EH (cell line): ENCODE results near the gene LMTK2.
A peak's percentile ranks its signal among the peaks of the same experiment; 100 is the strongest.

Source experiments
- DNase-seq: peaks from one replicate; pipeline ENCODE4 v3.0.0-alpha.2; 2015; ENCODE audit warnings: low read depth

The LMTK2 gene

DNA sequence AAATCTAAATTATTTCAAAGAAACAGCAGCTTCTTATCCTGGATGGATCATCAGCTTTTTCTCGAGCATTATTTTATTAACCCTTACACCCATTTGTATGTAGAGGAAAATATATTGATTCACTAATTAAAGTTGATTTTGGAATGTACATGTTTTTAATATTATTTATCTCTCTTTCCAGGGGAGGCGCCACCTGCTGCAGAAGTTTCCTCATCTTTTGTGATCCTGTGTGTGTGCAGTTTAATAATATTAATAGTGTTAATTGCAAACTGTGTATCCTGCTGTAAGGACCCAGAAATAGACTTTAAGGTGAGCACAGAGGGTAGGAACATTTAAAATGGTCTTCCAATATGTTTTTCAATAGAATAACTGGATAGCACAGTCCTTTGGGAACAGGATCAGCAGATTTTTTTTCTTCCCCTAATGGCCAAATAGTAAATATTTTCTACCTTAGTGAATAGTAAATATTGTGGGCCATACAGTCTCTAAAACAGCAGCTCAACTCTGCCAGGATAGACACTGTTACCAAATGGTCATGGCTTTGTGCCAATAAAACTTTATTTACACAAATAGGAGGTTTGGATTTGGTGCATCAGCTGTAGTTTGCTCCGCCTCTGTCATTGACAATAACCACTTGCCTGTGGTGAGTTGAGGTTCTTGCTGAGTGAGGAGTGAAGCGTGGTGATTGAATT, 30.6 kb downstream of the LMTK2 start:
- DNase-seq, result no peak

DNA sequence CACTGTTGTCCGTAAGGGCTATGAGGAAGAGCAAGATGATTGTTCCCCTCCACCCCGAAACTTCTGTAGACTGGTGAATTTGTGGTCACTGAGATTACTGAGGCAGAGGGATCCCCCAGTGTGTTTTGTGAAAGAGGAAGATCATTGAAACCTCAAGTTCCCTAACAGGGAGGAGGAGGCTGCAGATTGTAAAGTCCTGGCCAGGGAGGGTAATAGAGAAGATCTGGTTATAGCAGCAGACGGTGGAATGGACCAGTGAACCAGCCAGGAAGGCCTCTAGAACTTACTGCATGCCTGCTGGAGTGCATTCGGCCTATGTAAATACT, 31.1 kb downstream of the LMTK2 start:
- no peak for DNase-seq

DNA sequence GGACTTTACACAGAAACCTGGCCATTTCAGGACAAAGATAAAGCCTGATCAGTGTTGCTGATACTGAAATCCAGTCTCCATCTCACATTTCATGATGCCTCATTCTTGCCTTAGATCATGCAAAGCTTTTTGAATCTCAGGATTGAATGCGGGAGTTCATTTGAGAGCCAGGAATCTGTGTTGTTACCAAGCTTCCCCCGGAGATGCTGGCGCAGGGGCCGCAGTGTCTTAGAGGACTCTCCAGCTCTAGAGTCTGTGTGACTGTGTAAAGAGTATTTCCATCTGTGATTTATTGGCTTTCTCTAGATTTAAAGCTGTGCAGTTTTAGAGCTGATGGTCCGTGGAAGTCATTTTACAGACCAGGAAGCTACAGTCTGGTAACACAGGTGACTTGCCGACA, 32.0 kb downstream of the LMTK2 start:
- no peak for DNase-seq

DNA sequence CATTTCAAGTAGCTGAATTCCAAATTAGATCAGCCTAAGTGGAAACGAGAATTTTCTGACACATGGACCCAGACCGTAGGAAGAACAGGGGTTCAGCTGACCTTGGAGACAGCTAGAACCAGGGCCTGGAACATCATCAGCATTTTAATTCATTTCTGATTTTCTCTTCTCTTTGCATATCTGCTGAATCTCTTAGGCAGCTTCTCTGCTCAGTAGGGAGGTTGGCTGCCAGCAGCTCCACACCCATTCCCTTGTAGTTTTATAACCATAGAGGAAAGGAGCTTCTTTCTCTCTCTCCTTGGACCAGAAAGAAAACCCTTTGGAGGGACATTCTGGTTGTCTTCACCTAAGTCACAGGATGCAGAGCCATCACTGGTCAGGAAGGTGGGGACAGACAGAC, 36.0 kb downstream of the LMTK2 start:
- DNase-seq, result no peak

DNA sequence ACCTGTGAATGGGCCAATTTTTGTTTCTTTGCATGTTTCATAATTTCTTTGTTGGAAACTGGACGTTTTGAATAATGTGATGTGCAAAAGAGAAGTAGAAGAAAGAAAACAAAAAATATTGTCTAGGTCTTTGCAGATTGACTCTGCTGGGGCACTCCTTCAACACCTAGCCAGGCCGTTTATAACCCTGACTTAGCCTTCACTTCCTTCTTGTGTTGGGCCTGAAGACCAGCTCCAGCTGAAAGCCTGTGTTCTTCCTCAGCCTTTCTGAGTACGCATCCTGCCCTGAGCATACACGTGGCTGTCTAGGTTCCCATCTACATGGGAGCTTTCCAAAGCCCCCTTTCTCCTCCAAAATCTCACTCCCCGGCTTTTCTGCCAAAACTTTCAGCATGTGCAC, 41.9 kb downstream of the LMTK2 start:
- no peak for DNase-seq

DNA sequence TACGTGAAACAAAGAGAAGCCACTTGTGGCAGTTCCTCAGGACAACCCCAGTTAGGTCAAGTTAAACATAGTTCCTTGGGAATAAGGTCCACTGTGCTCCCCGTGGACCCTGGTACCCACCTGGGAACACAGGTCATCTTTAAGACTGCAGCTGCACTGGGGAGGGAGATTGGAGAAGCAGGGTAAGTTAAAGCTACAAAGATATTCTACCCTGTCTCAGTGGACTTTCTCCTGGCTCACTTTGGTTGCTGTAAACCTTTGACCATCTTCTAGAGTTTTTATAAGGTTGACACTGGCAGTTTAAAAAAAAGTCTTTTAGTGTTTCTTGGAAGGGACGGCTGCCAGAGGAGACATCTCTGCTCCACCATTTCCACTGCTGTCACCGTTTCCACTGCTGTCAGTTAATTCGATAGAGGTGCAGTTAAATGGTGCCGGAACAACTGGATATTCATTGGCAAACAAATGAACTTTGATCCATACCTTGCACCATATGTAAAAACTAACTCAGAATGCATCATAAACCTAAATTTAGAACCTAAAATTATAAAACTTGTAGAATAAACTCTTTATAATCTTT, 42.5 kb downstream of the LMTK2 start:
- DNase-seq, result no peak

DNA sequence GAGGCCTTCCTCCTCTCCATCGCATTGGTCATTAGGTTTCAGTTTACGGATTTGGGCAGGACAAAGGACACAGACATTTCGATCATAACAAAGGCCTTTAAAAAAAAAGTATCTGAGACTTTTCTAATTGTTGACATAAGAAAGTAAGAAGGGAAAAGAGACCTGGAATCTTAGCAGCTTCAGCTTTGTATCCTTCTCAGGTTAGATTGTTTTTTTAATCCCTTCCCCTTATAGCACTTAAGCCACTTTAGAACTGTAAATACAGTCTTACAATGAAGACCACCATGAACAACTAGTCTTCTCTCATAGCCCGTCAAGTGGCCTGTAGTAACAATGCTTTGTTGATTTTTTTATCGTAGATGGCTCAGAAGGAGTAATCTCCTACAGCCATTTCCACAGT, 45.2 kb downstream of the LMTK2 start:
- DNase-seq, result no peak

DNA sequence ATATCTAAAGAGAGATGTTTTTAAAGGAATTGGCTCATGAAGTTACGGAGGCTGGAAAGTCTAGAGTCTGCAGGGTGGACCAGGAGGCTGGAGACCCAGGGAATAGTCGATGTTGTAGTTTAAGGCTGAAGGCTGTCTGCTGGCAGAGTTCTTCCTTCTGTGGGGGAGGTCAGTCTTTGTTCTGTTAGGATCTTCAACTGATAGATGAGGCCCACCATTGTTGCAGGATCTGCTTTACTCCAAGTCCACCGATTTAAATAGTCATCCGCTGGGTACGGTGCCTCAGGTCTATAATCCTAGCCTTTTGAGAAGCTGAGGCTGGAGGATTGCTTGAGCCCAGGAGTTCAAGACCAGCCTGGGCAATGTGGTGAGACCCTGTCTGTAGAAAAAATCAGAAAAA, 50.0 kb downstream of the LMTK2 start:
- no peak for DNase-seq

DNA sequence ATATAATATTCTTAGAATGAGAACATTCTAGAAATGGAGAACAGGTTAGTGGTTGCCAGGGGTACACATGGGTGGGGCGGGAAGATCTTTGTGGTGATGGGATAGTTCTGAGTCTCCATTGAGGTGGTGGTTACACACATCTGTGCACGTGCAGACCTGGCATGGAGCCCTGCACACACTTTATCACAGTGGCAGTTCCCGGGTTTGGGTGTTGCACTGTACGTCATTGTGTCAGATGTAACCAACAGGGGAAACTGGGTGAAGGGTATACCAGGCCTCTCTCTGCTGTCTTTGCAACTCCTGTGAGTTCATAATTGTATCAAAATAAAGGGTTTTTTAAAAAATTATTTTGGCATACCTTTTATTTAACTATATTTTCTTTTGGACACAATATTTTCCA, 51.1 kb downstream of the LMTK2 start:
- DNase-seq, result no peak

DNA sequence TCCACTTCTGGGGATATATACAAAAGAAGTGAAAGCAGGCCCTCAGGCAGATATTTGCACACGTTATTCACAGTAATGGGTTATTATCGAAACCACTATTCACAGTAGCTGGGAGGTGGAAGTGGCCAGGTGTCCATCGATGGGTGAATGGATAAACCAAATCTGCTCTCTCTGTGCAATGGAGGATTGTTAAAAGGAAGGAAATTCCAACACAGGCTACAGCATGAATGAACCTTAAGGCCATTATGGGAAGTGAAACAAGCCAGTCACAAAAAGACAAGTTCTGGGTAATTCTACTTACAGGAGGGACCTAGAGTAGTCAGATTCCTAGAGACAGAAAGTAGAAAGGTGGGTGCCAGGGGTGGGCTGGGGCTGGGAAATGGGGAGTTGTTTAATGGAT, 56.1 kb downstream of the LMTK2 start:
- DNase-seq, result no peak

DNA sequence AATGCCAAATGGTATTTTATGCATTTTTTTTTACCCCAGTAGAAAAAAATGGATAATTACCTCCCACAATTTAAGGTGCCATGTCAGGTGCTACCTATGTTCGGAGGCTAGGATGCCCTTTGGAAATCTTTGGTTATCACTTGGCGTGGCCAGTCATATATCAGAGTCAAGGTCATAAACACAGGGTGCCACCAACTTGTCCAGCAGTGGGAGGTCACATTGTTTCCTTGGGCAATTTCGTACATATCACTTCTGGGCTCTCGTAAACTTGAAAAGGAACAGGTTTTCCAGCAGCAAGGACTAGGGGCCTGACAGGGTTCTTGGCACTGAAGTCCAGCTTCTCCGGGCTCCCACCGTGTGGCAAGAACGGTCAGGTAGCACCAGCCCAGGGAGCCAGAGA, 56.6 kb downstream of the LMTK2 start:
- DNase-seq, result no peak

DNA sequence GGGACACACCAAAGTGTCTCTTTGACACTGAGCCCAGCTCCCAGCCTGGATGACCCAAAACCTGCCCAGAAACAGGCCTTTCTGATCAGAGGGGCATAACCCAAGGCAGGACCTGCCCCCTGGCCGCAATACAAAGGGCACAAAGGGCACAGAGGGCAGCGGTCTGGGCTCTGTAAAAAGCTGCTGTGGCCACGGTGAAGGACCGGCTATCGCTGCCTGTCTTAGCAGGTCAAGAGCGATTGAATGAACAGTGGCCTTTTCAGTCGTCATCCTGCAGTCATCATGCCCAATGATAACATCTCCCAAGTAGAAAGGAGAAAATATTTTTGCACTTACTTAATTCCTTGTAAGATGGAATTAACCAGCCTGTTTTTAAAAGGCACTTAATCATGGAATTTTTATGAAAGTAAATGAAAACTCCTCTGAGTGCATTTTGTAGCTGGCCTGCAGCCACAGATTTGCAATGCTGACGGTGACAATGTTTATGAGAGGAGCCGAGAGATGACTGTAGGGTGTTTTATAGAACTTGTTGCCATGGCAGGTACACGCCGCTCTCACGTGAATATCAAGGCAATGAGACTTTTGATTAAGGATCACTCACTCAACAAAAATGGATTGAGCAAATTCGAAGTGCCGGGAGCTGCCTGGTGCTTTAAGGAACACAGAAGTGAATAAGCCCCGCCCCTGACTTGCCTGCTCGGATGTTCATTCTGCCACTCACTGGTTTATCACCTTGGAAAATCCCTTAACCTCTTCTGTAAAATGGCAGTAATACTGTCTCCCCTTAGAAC, 57.2 kb downstream of the LMTK2 start:
- DNase-seq, result peak; percentile 90

DNA sequence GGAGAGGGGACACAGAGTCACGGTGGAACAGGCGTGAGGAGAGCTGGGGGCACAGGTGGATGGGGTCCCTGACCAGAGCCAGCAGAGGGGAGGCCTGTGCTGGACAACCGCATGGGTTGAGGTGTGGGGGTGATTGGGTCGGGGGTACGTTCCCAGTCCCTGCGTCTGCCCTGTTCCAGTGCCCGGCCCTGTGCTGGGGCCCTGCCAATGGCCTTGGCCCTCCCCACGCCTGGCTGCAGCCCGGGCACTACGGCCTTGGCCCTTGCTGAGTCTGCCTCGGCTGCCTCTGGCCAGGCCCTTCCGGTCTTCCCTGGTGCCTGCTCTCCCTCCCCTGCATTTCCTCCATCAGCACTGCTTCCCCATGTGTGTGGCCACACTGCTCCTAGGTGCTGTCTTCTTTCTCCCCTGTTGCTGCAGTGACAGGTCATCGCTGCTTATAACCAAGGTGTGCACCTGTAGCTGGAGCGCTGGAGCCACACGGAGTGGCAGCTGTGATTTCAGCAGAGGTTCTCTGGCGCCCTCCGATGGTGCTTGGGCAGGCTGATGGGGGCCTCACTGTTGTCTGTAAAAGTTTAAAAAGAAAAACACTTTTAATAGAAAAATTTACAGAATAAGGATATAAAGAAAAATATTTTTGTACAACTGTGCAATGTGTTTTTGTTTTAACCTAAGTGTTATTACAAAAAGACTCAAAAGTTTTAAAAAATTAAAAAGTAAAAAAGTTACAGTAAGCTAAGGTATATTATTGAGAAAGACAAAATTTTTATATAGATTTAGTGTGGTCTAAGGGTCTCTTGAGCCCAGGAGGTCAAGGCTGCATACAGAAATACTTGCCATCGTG, 59.4 kb downstream of the LMTK2 start:
- peak; percentile 31 for DNase-seq

DNA sequence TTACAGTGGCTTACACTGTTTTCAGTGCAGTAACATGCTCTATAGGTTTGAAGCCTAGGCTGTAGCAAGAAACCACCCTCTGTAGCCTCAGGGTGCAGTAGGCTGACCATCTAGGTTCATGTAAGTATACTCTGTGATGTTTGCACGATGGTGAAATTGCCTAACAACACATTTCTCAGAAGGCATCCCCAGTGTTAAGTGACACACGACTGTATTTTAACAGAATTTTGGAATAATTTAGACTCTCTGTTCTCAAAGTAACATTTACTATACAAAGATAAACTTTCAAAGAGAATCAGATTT, 60.0 kb downstream of the LMTK2 start:
- no peak for DNase-seq

DNA sequence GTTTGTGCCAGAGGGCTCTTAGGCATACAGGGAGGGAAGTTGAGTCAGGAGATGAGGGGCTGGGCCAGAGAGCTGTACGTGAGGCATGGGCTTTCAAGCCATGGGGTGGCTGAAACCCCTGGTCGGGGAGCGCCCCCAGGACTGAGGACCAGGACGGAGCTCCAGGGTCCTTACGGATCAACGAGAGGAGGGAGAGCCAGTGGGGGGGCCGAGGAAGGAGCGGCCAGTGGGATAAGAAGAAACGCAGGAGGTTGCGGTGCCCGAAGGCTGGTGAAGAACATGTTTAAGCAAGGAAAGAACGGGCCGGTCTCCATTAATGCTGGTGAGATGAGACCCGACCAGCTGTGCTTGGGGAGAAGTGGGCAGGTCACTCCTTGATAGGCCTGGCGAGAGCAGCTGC, 61.0 kb downstream of the LMTK2 start:
- no peak for DNase-seq

DNA sequence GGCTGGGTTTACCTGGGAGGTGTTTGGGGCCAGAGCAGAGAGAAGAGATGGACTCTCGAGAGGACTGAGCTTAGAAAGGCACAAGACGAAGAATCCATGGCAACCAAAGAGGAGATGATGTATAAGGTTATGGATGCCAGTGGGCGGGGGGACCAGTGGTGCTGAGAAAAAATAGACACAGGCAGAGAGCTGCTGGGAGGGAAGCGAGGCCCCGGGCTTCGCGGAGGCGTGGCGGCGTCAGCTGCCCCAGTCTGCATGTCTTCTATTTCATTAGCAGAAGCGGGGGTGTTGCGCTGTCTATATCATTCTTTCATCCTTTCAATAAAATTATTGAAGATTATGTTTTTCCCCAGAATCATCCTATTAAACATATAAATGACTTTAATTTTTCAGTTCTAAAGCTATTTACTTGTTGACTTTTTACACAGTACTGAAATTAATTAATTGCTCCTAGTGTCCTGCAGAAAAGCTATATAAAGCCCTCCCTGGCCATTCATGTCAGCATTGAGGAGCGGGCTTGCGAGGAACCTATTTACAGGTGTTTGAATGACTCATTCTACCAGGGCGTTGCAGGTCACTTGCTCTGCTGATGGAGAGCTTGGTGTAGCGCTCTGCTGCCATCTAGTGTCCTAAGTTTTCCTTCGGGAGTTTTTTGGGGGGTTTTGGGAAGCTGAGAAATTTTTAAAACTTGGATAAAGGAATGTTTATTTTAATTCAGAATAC, 61.7 kb downstream of the LMTK2 start:
- peak; percentile 64 for DNase-seq

DNA sequence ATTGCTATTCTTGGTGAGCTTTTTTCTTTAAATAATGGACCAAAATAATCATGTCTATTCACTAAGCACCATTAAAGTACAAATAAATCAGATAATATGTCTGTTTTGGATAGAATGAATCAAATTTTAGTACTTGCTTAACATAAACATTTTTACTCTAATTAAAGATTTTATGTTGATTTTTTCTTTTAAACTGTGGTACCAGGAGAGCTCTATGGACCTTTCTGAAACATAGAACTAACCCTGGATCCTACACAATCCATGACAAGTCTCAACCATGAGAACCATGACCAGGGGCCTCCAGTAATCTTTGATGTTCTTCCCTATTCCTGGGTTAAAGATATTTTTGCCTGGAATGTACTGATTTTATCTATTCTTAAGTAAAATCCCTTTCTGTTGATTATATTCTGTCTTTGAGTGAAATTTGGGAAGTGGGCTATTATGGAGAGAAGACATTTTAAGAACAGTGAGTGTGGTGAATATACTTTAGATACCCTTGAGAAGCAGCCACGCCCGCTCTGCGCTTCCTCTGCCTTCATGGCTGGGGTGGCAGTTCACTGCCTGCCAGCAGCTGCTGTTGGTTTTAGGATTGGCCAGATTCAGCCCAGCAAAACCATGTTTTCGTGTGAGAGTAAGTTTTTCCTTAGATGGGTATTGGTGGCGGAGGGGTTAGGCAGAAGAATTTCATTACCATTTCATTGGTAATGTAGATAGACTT, 62.4 kb downstream of the LMTK2 start:
- DNase-seq, result no peak

DNA sequence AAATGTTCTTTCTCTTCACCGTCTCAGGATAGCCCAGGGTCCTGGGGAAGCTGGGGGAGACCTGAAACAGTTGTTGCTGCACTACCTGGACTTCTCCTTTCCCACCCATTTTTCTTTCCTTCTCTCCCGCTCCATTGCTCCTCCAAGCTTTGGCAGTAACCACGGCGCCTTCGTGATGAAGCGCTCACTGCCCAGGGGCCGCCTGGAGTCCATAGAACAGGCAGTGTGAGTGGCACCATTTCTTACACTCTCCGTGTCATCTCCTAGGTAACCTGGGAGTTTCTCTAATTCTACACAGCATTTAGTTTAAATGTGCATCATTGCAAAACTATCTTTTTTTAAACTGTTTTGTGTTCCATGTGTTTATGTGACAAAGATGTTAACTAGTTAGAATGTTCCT, 64.3 kb downstream of the LMTK2 start:
- DNase-seq, result no peak

DNA sequence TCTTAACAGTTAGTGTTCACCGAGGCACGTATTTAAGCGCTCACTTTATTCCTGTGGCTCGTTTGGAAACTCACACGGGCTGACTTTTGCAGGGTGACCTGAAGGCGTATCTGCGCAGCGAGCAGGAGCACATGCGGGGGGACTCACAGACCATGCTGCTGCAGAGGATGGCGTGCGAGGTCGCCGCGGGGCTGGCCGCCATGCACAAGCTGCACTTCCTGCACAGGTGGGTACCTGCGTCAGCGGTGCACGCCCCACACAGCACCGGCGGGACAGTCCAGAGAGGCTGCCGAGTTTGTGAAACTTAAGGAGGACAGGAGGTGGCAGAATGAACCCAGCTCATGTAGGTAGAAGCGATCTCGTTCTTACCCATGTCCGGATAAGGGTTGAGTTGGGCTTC, 64.8 kb downstream of the LMTK2 start:
- no peak for DNase-seq

DNA sequence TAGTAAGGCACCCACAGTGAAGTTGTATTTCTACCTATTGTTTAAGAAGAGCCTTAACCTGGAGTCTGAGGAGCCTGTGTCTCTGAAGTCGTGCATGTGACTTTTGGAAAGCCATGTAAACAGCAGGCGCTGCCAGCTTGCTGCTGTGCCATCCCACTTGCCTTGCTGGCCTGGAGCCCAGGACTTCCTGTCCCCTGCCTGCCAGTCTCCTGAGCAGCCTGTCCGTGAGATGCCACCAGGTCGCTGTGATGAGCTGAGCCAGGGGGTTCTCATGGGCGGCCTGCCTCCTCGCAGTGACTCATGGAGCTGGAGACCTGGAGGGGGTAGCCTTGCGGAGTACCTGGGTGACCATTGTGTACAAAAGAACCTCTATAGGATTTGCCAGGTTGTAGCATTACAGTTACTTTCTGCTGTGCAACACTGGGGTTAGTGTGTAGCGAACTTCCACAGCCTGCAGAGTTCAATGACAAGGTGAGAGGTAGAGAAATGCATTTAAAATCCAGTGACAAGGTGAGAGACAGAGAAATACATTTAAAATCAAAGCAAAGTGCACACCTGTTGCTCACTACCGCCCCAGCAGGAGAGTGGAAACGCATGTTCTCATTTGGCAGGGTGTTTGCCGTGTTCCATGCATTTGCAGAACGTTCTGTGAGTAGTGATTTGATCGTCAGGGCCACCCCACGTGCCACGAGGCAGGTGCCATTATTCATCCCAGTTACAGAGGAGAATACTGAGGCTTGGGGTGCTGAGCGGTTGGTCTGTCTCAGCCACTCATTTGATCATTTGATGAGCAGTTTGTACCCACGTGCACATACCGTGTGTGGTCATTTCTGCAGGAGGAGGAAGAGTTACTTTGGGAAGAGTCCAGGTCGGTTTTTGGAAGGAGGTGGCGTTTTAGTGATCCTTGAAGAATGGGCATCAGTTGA, 67.9 kb downstream of the LMTK2 start:
- DNase-seq, result no peak
